ENCODE measurements around the gene LRIG1. TPM values are rescaled to one million over a fixed set of nuclear protein-coding genes. Genes with fewer than 3 reads are reported as not detected.

Gene LRIG1
- total RNA-seq, 1 experiment from 2014 or later = 9.3 TPM

DNA sequence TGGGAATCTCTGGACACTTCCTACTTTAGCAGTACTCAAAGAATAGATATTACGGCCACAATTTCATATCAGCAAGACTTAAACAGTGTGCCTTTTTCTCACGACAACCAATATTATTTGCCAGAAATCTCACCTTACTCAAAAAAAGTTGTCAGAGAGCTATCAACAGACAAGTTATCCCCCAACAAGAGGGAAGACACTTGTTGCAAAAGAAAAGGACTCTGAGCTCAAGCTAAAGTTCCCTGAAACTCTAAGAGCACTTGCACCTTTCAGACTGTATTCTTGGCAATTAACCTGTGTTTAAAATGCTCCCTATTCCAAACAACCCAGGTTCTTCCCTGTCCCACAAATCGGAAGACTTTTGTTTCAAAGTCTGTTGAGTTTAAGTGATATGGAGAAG, 4.5 kb downstream of the LRIG1 start:
- H3K9me3 ChIP-seq = no peaks in the 10 kb centered on the region
- no peaks in the 10 kb centered on the region for H3K27me3 ChIP-seq
- no peak overlapping the region for H3K4me3 ChIP-seq

GRCh38 chr3:66495668-66496045, 5.2 kb downstream of the LRIG1 start:
- Histone ChIP-seq H3K36me3 (no peaks in the 10 kb centered on the region), H3K4me3 (no peak overlapping the region), H3K27me3 (no peaks in the 10 kb centered on the region), H3K9me3 (no peaks in the 10 kb centered on the region)
- no peak for DNase-seq

More for the DNA sequence above, 4.5 kb downstream of the LRIG1 start:
- DNase-seq = no peak
- H3K36me3 ChIP-seq = no peaks in the 10 kb centered on the region

DNA sequence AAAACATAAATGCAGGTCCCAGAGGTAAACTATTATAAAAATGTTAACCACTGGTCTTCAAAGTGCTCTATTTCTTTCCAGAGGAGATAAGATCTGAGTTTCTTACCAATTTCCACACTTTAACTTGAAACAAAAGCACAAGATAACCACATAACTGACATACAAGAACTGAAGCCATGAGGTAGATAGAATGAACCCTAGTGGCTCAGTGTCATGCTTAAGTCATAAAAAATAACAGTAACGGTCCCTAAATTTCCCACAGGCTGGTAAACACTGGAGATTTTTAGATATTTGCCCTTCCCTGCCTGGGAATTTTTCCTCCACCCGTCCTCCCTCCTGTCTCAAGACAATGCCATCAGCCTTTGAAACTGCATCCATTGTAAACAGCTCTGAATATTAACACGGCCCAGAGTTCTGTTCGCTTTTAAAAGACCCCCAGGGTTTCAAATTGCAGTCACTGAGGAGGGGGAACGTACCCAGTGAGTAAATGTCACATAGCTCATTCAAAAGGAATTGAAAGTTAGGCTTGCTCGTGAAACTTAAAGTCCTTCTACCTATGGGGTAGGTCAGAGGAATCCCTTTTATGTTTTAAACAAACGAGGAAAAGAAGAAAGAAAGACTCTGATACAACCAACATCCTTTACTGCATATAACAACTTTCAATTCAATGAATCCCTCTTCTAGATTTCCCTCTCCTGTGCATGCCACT, 5.7 kb downstream of the LRIG1 start:
- Histone ChIP-seq H3K4me3 (no peak overlapping the region), H3K27me3 (no peaks in the 10 kb centered on the region), H3K9me3 (no peaks in the 10 kb centered on the region), H3K36me3 (no peaks in the 10 kb centered on the region)
- DNase-seq = no peak

DNA sequence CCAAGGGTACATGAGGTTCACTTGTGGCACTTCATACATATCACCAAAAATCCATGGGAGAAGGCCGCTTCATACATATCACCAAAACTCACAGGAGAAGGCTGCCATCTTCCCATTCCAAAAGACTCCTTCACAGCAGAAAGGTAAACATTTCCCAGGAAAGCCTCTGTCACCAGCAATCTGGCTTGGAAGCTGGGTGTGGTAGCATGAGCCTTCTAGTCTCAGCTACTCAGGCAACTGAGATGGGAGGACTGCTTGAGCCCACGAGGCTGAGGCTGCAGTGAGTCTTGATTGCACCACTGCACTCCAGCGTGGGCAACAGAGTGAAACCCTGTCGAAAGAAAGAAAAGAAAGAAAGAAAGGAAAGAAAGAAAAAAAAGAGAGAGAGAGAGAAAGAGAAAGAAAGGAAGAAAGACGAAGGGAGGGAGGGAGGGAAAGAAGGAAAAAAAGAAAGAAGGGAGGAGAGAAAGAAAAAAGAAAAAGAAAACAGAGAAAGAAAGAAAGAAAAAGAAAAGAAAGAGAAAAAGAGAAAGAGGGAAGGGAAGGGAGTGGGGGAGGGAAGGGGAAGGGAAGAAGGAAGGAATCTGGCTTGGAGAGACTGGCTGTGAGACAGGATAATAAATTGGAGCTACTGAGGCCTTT, 7.2 kb downstream of the LRIG1 start:
- no peaks in the 10 kb centered on the region for H3K9me3 ChIP-seq
- no peaks in the 10 kb centered on the region for H3K27me3 ChIP-seq
- no peak for DNase-seq
- no peak overlapping the region for H3K4me3 ChIP-seq
- H3K36me3 ChIP-seq = no peaks in the 10 kb centered on the region

DNA sequence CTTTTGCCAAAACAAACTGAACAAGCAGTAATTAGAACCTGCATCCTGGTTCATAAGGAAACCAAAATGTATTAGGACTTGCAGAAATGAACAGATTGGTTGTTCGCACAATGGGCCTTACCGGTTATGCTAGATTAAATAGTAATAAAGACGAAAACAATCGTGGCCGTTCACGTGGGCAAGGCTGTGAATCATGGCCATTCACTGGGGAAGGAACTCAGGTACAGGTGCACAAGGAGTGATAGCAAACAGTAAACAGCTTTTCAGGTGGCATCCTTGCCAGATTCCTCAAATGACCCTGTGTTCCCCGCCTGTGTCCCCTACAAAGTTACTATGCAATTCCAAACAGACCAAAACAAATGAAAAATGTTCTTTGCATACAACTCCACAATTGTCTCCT, 8.2 kb downstream of the LRIG1 start:
- Histone ChIP-seq H3K4me3 (no peak overlapping the region), H3K9me3 (no peaks in the 10 kb centered on the region), H3K36me3 (no peaks in the 10 kb centered on the region), H3K27me3 (no peaks in the 10 kb centered on the region)
- no peak for DNase-seq

DNA sequence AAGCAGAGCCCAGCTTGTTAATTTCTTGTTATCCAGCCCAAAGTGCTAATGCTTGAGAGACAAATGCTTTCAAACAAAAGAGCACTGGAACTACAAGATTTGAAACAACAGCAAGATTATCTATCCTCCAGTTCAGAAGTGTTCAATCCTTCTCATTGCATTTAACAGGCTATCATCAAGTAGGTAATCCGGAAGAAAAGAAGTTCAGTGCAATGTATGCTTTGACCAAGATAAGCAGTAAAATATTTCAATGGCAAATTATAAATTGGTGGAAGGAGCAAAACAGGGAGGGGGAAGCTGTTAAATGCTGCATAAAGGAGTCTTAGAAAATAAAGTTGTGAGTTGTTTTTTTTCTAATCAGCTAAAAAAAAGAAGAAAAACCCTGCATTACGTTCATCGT, 8.8 kb downstream of the LRIG1 start:
- no peaks in the 10 kb centered on the region for H3K36me3 ChIP-seq
- H3K9me3 ChIP-seq = no peaks in the 10 kb centered on the region
- no peak overlapping the region for H3K4me3 ChIP-seq
- H3K27me3 ChIP-seq = no peaks in the 10 kb centered on the region
- no peak for DNase-seq

- no peak overlapping the region for H3K4me3 ChIP-seq
- H3K27me3 ChIP-seq = no peaks in the 10 kb centered on the region
- H3K36me3 ChIP-seq = no peaks in the 10 kb centered on the region
- no peak for DNase-seq
- H3K9me3 ChIP-seq = no peaks in the 10 kb centered on the region
These were observed 9.8 kb downstream of the LRIG1 start for GRCh38 chr3:66490984-66491383.

DNA sequence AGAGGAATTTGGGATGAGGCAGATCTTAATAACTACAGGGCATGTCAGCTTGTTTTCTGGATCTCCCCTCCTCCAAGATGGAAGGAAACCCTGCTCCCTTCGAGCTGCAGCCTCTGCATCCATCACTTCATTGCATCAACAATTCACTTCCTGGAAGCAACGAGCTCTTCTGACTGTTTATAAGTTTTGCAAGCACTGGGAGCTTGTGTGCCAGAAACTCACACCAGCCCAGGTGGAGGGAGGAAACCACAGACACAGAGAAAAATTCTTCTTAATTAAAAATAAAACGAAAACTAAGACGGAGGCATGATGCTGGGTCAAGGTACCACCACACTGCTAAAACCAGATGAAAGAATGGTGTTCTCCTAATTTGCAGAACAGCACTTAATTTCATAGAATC, 10.6 kb downstream of the LRIG1 start:
- Histone ChIP-seq H3K4me3 (no peak overlapping the region), H3K36me3 (no peaks in the 10 kb centered on the region), H3K27me3 (no peaks in the 10 kb centered on the region), H3K9me3 (no peaks in the 10 kb centered on the region)
- no peak for DNase-seq

DNA sequence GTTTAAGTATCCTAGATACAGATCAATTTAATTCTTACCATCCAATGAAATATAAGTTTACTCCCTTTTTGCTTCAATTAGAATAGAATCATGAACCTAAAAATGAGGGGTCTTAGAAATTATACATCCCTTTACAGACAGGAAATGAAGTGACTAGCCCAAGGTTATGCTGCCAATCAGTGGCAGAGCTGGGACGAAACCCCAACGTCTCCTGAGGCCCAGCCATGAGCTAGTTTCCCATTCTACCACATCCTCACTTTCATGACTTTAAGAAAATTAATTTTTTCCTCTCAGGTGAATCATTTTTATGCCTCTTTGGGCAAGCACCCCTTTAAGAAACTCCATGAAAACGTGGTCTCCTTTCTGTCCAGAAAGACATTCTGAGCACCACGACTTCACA, 11.2 kb downstream of the LRIG1 start:
- no peaks in the 10 kb centered on the region for H3K27me3 ChIP-seq
- H3K4me3 ChIP-seq = no peak overlapping the region
- DNase-seq = no peak
- no peaks in the 10 kb centered on the region for H3K36me3 ChIP-seq
- H3K9me3 ChIP-seq = no peaks in the 10 kb centered on the region

- no peak overlapping the region for H3K4me3 ChIP-seq
These were observed 11.7 kb downstream of the LRIG1 start for GRCh38 chr3:66489115-66489514.

DNA sequence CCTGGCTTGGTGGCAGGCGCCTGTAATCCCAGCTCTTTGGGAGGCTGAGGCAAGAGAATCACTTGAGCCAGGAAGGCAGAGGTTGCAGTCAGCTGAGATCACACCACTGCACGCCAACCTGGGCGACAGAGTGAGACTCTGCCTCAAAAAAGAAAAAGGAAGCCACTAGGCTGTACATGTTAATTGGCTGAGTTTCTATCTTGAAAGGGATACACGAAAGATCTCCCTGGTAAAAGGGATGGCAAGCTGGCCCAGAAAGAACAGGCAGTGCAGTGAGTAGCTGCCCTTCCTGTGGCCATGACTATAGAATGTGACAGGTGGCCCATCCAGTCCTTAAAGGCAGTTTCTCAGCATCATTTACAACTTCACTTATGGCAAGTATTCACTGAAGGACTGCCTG, 12.3 kb downstream of the LRIG1 start:
- no peaks in the 10 kb centered on the region for H3K9me3 ChIP-seq
- no peaks in the 10 kb centered on the region for H3K27me3 ChIP-seq
- DNase-seq = no peak
- no peak overlapping the region for H3K4me3 ChIP-seq
- no peaks in the 10 kb centered on the region for H3K36me3 ChIP-seq

More at GRCh38 chr3:66489115-66489514, 11.7 kb downstream of the LRIG1 start:
- Histone ChIP-seq H3K36me3 (no peaks in the 10 kb centered on the region), H3K27me3 (no peaks in the 10 kb centered on the region), H3K9me3 (no peaks in the 10 kb centered on the region)
- DNase-seq = no peak

DNA sequence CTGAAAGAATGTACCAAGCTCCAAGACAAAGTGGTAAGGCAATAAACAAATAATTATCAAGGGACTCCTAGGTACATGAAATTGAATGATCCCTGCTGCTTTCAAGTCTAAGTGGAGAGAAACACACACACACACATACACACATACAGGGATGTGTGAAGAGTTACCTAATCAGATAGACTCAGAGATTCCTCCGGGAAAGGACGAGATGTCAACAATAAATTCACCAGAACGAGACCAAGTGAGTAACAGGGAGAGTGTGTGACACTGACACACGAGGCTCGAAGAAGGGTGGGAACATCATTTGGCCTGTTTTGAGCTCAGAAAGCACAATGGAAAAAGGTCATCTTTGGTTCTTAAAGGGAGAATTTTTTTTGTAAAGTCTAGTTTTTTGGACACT, 13.4 kb downstream of the LRIG1 start:
- Histone ChIP-seq H3K27me3 (no peaks in the 10 kb centered on the region), H3K36me3 (no peaks in the 10 kb centered on the region), H3K4me3 (no peak overlapping the region), H3K9me3 (no peaks in the 10 kb centered on the region)
- DNase-seq = no peak

GRCh38 chr3:66486646-66487045, 14.2 kb downstream of the LRIG1 start:
- no peaks in the 10 kb centered on the region for H3K36me3 ChIP-seq
- H3K27me3 ChIP-seq = no peaks in the 10 kb centered on the region
- H3K4me3 ChIP-seq = no peak overlapping the region
- H3K9me3 ChIP-seq = no peaks in the 10 kb centered on the region
- no peak for DNase-seq

- Histone ChIP-seq H3K36me3 (no peaks in the 10 kb centered on the region), H3K9me3 (no peaks in the 10 kb centered on the region), H3K4me3 (no peak overlapping the region), H3K27me3 (no peaks in the 10 kb centered on the region)
- DNase-seq = no peak
These were observed 14.6 kb downstream of the LRIG1 start for GRCh38 chr3:66486202-66486601.

DNA sequence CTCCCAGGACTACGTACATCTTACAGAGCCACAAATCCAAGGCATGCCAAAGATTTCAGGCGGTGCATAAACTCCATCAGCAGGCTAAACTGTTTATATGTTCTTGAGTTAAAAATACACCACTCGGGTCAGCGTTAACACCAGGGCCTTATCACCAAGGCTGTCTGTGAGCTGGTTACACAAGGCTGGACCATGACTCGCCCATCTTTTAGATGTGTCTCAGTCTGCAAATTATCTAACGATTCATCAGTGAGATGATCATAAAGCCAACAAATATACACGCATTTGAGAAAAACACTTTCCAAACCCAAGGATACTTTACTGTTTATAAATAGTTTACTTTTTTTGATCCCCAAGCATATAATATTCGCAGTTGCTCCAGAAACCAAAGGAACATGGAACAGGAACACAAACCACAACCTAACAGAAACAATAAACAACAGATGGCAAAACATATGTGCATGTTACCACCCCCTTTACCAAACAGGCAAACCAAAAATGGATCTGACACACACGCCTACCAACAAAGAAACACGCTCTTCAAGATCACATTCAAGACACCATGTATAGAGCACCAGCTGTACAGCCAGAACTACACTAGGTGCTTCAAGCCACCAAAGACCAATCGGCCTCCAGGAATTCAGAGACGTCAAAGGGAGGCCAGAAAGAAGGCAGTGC, 15.4 kb downstream of the LRIG1 start:
- peak; percentile 39 for DNase-seq
- Histone ChIP-seq H3K27me3 (no peaks in the 10 kb centered on the region), H3K36me3 (no peaks in the 10 kb centered on the region), H3K9me3 (no peaks in the 10 kb centered on the region), H3K4me3 (no peak overlapping the region)

- no peak for DNase-seq
- no peaks in the 10 kb centered on the region for H3K36me3 ChIP-seq
- no peaks in the 10 kb centered on the region for H3K9me3 ChIP-seq
These were observed 16.5 kb downstream of the LRIG1 start for GRCh38 chr3:66484106-66484844.

GRCh38 chr3:66483409-66483906, 17.4 kb downstream of the LRIG1 start:
- no peak overlapping the region for H3K4me3 ChIP-seq
- no peaks in the 10 kb centered on the region for H3K9me3 ChIP-seq
- H3K27me3 ChIP-seq = no peaks in the 10 kb centered on the region
- DNase-seq = no peak
- no peaks in the 10 kb centered on the region for H3K36me3 ChIP-seq

More at GRCh38 chr3:66484106-66484844, 16.5 kb downstream of the LRIG1 start:
- Histone ChIP-seq H3K27me3 (no peaks in the 10 kb centered on the region), H3K4me3 (no peak overlapping the region)
